Liver (tissue), 3 donors: Measurements from ENCODE around the gene TRABD.
"Not testable (repeated sequence)": the region's sequence is repeated elsewhere in the genome, so short reads cannot be mapped to it uniquely, and the experiment has no call there.

Experiments
- JUND ChIP-seq, 2 donors: IDR thresholded peaks; 2 replicates each; pipeline ENCODE4 v1.6.1; 2016; ENCODE audit warnings: antibody characterized with exemption in 2 of 2
- TF ChIP-seq, protein P1 (sequence below): fragments of 150-350 bp; IDR thresholded peaks from 2 replicates; pipeline ENCODE4 v1.5.1; 2017; ENCODE audit warnings: improper control_type of control experiment, low read depth, low read length; ENCODE audit not compliant: missing input control
- TF ChIP-seq, protein P2 (sequence below): IDR thresholded peaks from 2 replicates; pipeline ENCODE4 v1.6.1; 2016; ENCODE audit warnings: antibody characterized with exemption
- donor health status: healthy.
- donor health status: healthy.

DNA sequence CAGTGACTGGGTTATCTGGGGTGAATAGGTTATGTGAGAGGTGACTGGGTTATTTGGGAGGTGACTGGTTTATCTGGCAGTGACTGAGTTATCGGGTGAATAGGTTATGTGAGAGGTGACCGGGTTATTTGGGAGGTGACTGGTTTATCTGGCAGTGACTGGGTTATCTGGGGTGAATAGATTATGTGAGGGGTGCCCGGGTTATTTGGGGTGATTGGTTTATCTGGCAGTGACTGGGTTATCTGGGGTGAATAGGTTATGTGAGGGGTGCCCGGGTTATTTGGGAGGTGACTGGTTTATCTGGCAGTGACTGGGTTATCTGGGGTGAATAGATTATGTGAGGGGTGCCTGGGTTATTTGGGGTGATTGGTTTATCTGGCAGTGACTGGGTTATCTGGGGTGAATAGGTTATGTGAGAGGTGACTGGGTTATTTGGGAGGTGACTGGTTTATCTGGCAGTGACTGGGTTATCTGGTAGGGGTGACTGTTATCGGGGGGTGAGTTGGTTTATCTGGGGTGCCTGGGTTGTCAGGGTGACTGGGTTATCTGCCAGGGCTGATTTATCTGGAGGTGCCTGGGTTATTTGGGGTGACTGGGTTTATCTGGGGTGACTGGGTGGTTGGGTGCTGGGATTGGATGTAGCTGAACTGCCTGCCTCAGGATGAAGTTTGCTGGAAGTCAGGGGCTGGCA lies 17.1 kb upstream of the TRABD start:
- TF ChIP-seq, protein P1, sequence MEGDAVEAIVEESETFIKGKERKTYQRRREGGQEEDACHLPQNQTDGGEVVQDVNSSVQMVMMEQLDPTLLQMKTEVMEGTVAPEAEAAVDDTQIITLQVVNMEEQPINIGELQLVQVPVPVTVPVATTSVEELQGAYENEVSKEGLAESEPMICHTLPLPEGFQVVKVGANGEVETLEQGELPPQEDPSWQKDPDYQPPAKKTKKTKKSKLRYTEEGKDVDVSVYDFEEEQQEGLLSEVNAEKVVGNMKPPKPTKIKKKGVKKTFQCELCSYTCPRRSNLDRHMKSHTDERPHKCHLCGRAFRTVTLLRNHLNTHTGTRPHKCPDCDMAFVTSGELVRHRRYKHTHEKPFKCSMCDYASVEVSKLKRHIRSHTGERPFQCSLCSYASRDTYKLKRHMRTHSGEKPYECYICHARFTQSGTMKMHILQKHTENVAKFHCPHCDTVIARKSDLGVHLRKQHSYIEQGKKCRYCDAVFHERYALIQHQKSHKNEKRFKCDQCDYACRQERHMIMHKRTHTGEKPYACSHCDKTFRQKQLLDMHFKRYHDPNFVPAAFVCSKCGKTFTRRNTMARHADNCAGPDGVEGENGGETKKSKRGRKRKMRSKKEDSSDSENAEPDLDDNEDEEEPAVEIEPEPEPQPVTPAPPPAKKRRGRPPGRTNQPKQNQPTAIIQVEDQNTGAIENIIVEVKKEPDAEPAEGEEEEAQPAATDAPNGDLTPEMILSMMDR, result not testable (repeated sequence)
- TF ChIP-seq, protein P2, sequence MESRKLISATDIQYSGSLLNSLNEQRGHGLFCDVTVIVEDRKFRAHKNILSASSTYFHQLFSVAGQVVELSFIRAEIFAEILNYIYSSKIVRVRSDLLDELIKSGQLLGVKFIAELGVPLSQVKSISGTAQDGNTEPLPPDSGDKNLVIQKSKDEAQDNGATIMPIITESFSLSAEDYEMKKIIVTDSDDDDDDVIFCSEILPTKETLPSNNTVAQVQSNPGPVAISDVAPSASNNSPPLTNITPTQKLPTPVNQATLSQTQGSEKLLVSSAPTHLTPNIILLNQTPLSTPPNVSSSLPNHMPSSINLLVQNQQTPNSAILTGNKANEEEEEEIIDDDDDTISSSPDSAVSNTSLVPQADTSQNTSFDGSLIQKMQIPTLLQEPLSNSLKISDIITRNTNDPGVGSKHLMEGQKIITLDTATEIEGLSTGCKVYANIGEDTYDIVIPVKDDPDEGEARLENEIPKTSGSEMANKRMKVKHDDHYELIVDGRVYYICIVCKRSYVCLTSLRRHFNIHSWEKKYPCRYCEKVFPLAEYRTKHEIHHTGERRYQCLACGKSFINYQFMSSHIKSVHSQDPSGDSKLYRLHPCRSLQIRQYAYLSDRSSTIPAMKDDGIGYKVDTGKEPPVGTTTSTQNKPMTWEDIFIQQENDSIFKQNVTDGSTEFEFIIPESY, result not testable (repeated sequence)
- not testable (repeated sequence) for TF ChIP-seq JUND (IDR thresholded peaks at IDR 0.05)
